Measurements from ENCODE around the gene PNPO. TPM values are rescaled to one million over a fixed set of nuclear protein-coding genes. Genes with fewer than 3 reads are reported as not detected.
A peak's percentile ranks its signal among the peaks of the same experiment; 100 is the strongest.

The PNPO gene
- 10 to 100 TPM; 37.9 to 44.0 TPM for total RNA-seq

DNA sequence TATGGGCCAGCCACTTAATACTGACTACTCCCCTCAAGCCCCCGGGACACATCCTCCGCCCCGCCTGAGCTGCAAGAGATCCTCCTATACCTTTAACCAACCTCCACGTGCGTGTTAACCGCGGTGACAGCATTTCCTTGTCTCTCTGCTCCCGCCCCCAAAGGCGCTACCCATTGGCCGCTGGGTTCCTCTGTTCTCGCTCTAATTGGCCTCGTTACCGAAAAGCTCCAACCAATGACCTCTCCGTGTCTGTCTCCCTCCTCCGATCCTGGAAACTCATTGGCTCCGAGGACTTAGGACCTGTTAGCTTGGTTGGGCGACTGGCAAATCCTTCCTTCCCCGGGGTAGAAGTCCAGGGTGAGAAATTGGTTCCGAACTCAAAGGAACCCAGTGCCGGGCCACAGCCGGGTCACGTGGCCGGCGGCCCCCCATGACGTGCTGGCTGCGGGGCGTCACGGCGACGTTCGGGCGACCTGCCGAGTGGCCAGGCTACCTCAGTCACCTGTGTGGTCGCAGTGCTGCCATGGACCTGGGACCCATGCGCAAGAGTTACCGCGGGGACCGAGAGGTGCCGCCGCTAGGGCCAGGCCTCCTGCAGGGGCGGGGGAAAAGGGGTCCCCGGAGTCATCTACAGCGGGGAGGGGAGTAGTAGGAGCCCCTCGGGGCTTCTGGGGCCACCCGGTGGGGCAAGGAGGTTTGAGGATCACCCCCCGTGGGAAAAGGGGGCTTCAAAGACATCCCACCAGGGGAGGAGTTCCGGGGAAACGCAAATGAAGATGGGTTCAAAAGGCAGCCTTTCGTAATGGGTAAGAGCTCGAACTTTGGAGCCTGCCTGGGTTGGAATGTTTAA is at the start of gene PNPO:
Gene PNPO, plus strand, starts transcription at position 326 of the 850 bp plus-strand sequence. Its CDS starts 105 bp downstream, at position 431.
- ATAC-seq (peak; percentile 99), DNase-seq (peak; percentile 99)
- peak within 1 kb of the TSS; percentile 90 for H3K27ac Mint-ChIP-seq
- H3K36me3 Mint-ChIP-seq (ENCODE audit: low read depth): peaks cover 33% of the 10 kb centered on the region
- no peaks in the 10 kb centered on the region for H3K9me3 Mint-ChIP-seq (ENCODE audit: insufficient read depth)
- CTCF ChIA-PET: interaction anchor here (0.7 to 12.9 kb wide), 13 partner anchors 9 to 291 kb away, joined by 3 to 328 read pairs (median 4); partner anchors contain the start of genes CDK5RAP3, LRRC46, MRPL10 and SCRN2
- POLR2A ChIA-PET: interaction anchor here (0.5 to 3.5 kb wide), 13 partner anchors 8 to 866 kb away, joined by 3 to 18 read pairs (median 4); partner anchors contain the start of genes CDK5RAP3, LRRC46, MRPL10 and SCRN2
- no peaks in the 10 kb centered on the region for H3K27me3 Mint-ChIP-seq (ENCODE audit: low read depth)
- peaks cover 53% of the 10 kb centered on the region for H3K4me1 Mint-ChIP-seq (ENCODE audit: low read depth)
- peak within 1 kb of the TSS; percentile 85 for H3K4me3 Mint-ChIP-seq

DNA sequence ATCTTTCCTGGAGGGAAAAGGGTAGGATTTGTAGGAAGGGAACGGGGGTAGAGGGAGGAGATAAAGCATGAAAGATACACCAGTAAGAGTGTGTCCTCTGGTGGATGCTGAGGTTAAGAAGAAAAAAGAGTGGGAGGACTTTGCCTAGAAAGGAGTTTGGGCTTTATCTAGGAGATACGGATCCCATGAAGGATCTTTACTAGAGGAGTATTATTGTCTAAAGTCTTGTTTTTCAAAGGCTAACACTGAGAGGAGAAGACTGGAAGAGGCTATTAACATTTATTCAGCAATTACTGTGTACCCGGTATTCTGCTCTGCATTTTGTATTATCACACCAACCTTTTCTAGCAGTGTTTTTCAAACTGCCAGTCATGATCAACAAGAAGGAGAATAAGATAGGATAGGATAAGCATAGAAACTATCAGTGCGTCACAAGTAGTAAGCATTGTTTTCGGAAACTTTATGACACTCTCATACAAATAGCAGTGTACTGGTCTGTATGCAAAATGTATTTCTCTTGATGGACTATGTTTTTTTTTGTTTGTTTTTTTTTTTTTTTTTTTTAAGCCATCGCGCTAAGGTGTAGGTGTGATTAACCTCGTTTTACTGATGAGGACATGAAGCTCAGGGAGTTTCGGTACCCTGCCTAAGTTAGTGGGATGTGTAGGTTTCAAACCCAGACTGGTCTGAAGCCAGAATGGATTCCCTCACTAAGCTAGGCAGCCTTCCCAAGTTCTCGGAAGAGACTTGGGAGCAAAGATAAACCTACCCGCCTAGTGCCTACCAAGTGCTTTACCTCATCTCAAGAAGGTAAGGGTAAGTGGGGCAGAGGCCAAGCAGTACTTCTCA is 46.6 kb upstream of the PNPO start:
- Mint-ChIP-seq H3K27ac (peak overlapping the region; percentile 95), H3K4me3 (peak overlapping the region; percentile 97), H3K27me3 (ENCODE audit: low read depth) (no peaks in the 10 kb centered on the region), H3K9me3 (ENCODE audit: insufficient read depth) (no peaks in the 10 kb centered on the region), H3K4me1 (ENCODE audit: low read depth) (peaks cover 47% of the 10 kb centered on the region), H3K36me3 (ENCODE audit: low read depth) (peaks cover 18% of the 10 kb centered on the region)
- ATAC-seq (no peak), DNase-seq (no peak)
- ChIA-PET CTCF (interaction anchor here (0.8 to 18.4 kb wide), 15 partner anchors 10 to 124 kb away, joined by 3 to 538 read pairs (median 4); partner anchors contain the start of genes CDK5RAP3, LRRC46, MRPL10 and OSBPL7), POLR2A (interaction anchor here (0.8 to 1.7 kb wide), 25 partner anchors 8 to 246 kb away, joined by 3 to 25 read pairs (median 4); partner anchors contain the start of genes CDK5RAP3, LRRC46, MRPL10 and OSBPL7)

DNA sequence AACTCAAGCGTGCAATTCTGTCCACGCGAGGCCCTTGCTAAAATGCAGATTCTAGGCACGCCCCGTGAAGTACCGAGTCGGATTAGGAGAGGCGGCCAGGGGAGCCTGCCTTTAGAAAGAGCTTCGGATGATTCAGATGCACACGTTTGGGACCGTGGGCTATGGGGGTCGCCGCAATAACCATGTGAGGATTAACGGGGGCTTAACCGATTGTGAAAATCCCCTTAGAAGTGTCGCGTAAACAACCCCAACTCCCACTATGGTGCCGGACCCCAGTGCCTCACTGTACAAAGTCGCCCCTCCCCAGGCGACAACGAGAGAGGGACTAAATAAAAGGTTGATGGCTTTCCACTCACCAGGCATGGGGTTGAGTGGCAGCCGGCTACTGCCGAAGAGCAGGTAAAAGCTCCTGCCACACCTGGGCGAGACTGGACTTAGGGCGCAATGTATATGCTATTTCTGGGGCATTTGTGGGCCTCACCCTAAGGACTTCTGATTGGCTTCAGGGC is 46.0 kb upstream of the PNPO start:
- Mint-ChIP-seq H3K9me3 (ENCODE audit: insufficient read depth) (no peaks in the 10 kb centered on the region), H3K27ac (peak overlapping the region; percentile 95), H3K27me3 (ENCODE audit: low read depth) (no peaks in the 10 kb centered on the region), H3K4me1 (ENCODE audit: low read depth) (peaks cover 44% of the 10 kb centered on the region), H3K4me3 (peak overlapping the region; percentile 97), H3K36me3 (ENCODE audit: low read depth) (peaks cover 18% of the 10 kb centered on the region)
- no peak for ATAC-seq
- CTCF ChIA-PET: interaction anchor here (0.8 to 18.4 kb wide), 14 partner anchors 10 to 123 kb away, joined by 3 to 538 read pairs (median 4); partner anchors contain the start of genes CDK5RAP3, LRRC46, MRPL10 and OSBPL7
- POLR2A ChIA-PET: interaction anchor here (0.5 to 1.7 kb wide), 39 partner anchors 8 to 774 kb away, joined by 3 to 25 read pairs (median 4); partner anchors contain the start of genes CDK5RAP3, LRRC46, MRPL10 and NFE2L1
- DNase-seq: peak; percentile 50

DNA sequence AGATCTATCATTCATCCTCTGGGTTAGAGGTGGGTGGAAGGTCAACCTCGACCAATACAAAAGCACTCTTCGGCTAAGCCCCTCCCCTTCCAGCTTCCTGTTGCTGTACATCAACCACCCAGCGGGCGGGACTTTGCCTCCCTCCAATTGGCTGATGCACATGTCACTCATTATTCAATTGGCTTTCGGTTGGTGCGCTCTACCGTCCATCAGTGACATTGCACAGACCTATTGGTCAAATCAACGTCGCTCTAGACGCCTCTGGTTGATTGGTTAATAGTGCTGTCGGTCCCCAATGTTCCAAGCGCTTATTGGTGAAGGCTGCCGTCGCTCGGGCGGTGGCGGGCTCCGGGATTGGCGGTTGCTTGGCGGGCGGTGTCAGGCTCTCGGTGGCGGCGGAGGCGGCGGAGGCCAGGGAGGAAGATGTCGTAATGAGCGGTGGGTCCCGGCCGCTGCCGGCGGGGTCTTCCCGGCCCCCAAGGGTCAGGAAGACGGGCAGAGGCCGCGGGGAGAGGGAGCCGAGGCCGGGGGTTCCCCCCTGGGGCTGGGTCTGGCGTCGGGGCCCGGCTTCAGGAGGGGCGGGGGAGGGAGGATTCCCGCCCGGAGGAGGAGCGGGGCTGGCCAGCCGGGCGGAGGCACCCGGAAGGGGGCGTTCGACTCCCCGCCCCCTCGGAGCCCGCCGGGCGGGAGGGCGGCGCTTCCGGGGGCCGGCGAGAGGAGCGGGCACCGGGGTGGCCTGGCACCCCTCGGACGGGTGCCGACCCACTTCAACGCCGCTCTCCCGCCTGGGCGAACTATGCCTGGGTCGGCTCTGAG is 45.3 kb upstream of the PNPO start, which contains the start of gene SP2:
Gene SP2, plus strand, starts transcription at position 381 of the 816 bp plus-strand sequence. Its CDS starts 51 bp downstream, at position 432.
- Mint-ChIP-seq H3K4me3 (peak within 1 kb of the TSS; percentile 97), H3K27me3 (ENCODE audit: low read depth) (no peaks in the 10 kb centered on the region), H3K4me1 (ENCODE audit: low read depth) (peaks cover 44% of the 10 kb centered on the region), H3K36me3 (ENCODE audit: low read depth) (peaks cover 18% of the 10 kb centered on the region), H3K27ac (peak within 1 kb of the TSS; percentile 95), H3K9me3 (ENCODE audit: insufficient read depth) (no peaks in the 10 kb centered on the region)
- CTCF ChIA-PET: interaction anchor here (0.7 to 18.4 kb wide), 20 partner anchors 10 to 123 kb away, joined by 3 to 538 read pairs (median 4); partner anchors contain the start of genes CDK5RAP3, LRRC46, MRPL10 and OSBPL7
- DNase-seq (peak; percentile 100), ATAC-seq (peak; percentile 96)
- POLR2A ChIA-PET: interaction anchor here (0.5 to 1.7 kb wide), 40 partner anchors 9 to 775 kb away, joined by 3 to 25 read pairs (median 4); partner anchors contain the start of genes CDK5RAP3, LRRC46, MRPL10 and NFE2L1

DNA sequence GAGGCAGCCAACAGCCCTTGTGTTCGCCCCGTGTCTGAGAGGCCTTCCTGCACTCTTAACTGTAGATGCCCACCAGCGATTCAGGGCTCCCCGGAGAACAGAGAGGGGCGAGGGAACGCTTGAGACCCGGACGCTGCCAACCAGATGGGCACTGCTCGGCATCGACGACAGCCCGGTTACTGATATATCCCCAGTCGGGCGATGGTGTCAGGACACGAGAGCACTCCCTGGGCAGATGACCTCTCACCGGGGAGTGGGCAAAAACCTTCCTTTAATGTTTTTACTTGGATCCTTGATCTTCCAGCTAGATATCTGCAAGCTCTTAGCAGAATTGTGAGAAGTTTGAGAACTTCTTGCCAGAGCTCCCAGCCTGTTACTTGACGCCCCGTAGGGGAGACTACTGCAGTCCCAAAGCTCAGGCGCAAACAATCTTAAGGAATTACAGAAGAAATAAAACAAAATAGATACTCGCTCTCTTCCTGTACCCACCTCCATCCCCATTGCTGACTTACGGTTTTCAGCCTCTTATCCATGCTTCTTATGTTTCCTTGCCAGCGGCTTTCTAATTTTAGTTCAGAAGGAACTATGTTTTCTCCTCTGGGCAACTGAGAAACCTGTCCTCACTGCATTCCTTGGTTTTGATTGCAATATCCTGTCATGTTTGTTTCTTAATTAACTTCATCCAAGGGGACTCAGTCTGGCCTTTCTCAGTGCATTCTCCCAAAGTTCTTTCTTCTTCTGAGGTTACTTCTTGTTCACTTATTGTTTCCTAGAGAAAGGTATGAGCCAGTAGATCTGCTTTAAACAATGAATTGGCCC is 44.5 kb upstream of the PNPO start:
- Mint-ChIP-seq H3K4me1 (ENCODE audit: low read depth) (peaks cover 38% of the 10 kb centered on the region), H3K9me3 (ENCODE audit: insufficient read depth) (no peaks in the 10 kb centered on the region), H3K4me3 (peak overlapping the region; percentile 97), H3K27ac (peak overlapping the region; percentile 89), H3K27me3 (ENCODE audit: low read depth) (no peaks in the 10 kb centered on the region), H3K36me3 (ENCODE audit: low read depth) (peaks cover 18% of the 10 kb centered on the region)
- POLR2A ChIA-PET: interaction anchor here (1.0 kb wide), 2 partner anchors 45 to 73 kb away, joined by 3 to 7 read pairs; partner anchors contain the start of gene PNPO
- no peak for DNase-seq
- no peak for ATAC-seq
- CTCF ChIA-PET: interaction anchor here (0.7 to 1.8 kb wide), 6 partner anchors 51 to 122 kb away, joined by 3 to 7 read pairs (median 4); partner anchors contain the start of genes CDK5RAP3 and SCRN2

DNA sequence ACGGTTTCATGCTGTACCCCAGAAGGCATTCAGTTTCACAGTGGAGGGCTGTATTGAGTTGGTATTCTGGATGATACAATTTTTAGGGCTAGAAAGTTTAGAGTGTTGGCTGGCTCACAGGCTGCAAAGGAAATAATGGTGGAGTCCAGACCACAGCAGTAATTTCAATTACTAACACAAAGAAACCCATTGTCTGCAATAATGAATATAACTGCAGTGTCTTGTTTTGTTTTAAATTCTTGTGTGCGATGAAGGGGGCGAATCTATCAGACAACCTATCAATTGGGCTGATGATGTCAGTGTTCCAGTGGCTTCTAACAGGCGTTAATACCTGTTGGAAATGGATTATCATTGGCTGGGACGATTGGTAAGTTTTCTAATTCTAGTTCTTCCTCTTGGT is 43.8 kb upstream of the PNPO start:
- POLR2A ChIA-PET: interaction anchor here (1.0 kb wide), 1 partner anchor 73 kb away, joined by 3 read pairs; no protein-coding TSS in a partner anchor
- no peaks in the 10 kb centered on the region for H3K27me3 Mint-ChIP-seq (ENCODE audit: low read depth)
- DNase-seq (no peak), ATAC-seq (no peak)
- CTCF ChIA-PET: interaction anchor here (1.0 to 1.8 kb wide), 4 partner anchors 51 to 73 kb away, joined by 4 to 7 read pairs (median 6); partner anchors contain the start of genes CDK5RAP3 and SCRN2
- peaks cover 18% of the 10 kb centered on the region for H3K36me3 Mint-ChIP-seq (ENCODE audit: low read depth)
- peaks cover 38% of the 10 kb centered on the region for H3K4me1 Mint-ChIP-seq (ENCODE audit: low read depth)
- peak overlapping the region; percentile 97 for H3K4me3 Mint-ChIP-seq
- no peaks in the 10 kb centered on the region for H3K9me3 Mint-ChIP-seq (ENCODE audit: insufficient read depth)
- peak overlapping the region; percentile 89 for H3K27ac Mint-ChIP-seq

DNA sequence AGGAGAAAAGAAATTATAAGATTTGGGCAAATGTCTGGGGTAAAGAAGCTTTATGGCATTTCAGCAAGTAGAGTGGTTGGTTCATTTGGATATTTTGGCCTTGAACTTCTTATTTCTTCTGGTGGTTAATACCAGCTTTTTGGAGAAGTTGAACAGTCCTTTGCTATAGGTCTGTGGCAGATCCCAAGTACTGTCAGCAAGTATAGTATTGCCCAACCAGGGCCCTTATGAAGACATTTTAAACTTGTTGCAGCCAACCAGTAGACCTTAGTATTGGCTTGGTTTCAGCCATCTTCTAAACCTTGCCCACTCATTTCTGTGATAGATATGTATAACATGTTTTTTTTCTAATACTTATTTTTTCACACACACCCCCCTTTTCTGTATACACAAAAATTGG is 43.1 kb upstream of the PNPO start:
- Mint-ChIP-seq H3K4me3 (no peak overlapping the region), H3K27ac (no peak overlapping the region), H3K4me1 (ENCODE audit: low read depth) (peaks cover 38% of the 10 kb centered on the region), H3K36me3 (ENCODE audit: low read depth) (peaks cover 19% of the 10 kb centered on the region), H3K27me3 (ENCODE audit: low read depth) (no peaks in the 10 kb centered on the region), H3K9me3 (ENCODE audit: insufficient read depth) (no peaks in the 10 kb centered on the region)
- DNase-seq (no peak), ATAC-seq (no peak)
- POLR2A ChIA-PET: no interaction called here
- CTCF ChIA-PET: interaction anchor here (1.2 to 1.8 kb wide), 2 partner anchors 49 to 50 kb away, joined by 3 to 4 read pairs; no protein-coding TSS in a partner anchor

DNA sequence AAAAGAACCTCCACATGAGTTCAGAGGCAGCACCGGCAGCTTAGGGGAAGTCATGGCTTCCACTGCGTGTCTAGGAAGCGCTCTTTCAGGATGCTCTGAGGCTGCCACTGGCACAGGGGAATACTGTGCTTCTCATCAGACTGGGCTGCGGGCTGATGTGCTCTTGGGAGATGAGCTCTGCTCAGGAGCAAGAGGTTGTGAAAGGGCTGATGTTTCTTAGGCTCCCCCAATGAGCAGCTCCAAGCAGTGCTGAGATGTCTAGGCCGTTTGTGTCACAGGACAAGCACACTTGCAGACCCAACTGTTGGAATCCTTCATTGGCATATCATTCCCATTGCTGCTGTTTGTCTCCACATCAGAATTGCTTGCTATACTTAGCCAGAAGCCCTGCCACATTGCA is 41.7 kb upstream of the PNPO start:
- no peak for ATAC-seq
- DNase-seq: no peak
- Mint-ChIP-seq H3K4me1 (ENCODE audit: low read depth) (peaks cover 26% of the 10 kb centered on the region), H3K27me3 (ENCODE audit: low read depth) (no peaks in the 10 kb centered on the region), H3K4me3 (no peak overlapping the region), H3K9me3 (ENCODE audit: insufficient read depth) (no peaks in the 10 kb centered on the region), H3K36me3 (ENCODE audit: low read depth) (peaks cover 19% of the 10 kb centered on the region), H3K27ac (no peak overlapping the region)
- CTCF ChIA-PET: interaction anchor here (0.9 to 2.5 kb wide), 2 partner anchors 8 to 58 kb away, joined by 3 to 9 read pairs; partner anchors contain the start of gene SCRN2
- POLR2A ChIA-PET: no interaction called here

DNA sequence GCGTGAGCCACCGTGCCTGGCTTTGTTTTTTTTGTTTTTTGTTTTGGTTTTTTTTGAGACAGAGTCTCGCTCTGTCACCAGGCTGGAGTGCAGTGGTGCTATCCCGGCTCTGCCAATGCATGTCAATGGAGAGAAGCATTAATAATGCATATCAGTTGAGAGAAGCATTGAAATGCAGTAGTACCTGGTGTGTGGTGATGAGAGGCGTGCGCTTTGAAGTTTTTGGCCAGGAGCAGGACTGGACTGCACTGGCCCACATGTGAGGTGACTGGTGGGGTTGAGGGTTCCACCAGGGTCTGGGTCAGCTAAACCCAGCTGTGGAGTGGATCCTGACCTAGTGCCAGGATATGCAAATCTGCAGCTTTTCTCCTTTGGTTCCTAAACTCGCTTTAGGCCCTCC is 39.9 kb upstream of the PNPO start:
- H3K9me3 Mint-ChIP-seq (ENCODE audit: insufficient read depth): no peaks in the 10 kb centered on the region
- no peak overlapping the region for H3K27ac Mint-ChIP-seq
- ChIA-PET CTCF (interaction anchor here (2.5 kb wide), 1 partner anchor 60 kb away, joined by 9 read pairs; the partner anchor contains the start of gene SCRN2), POLR2A (no interaction called here)
- H3K4me3 Mint-ChIP-seq: no peak overlapping the region
- no peak for DNase-seq
- H3K27me3 Mint-ChIP-seq (ENCODE audit: low read depth): no peaks in the 10 kb centered on the region
- H3K4me1 Mint-ChIP-seq (ENCODE audit: low read depth): peaks cover 23% of the 10 kb centered on the region
- no peak for ATAC-seq
- peaks cover 27% of the 10 kb centered on the region for H3K36me3 Mint-ChIP-seq (ENCODE audit: low read depth)
